ENCODE data around the gene DHFR2. TPM values are rescaled to one million over a fixed set of nuclear protein-coding genes. Genes with fewer than 3 reads are reported as not detected.

The DHFR2 gene
- total RNA-seq, 2 experiments from 2014 or later, result 0.74 to 0.75 TPM

DNA sequence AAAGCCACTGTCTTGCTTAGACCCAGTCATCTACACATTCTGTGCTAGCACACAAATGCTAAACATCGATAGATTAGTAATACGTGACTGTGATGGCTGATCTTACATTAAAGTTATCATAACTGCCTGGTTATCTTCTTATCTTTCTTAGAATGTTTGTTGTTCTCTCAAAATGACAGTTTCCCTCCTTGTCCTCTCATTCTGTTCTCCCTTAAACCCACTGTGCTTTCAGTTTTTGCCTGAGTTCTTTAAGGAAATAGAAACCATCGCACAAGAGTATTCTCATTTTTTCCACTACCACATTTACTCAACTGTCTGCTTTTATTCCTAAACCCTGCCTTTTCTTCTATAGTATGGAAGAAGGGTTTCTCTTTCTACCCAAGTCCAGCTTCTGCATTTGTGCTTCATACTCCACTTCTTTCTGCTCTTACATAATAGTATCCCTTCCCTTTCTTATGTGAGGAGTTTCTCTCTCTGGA, 51.4 kb downstream of the DHFR2 start:
- Histone ChIP-seq H3K9me3 (ENCODE audit: control insufficient read depth in 1 of 2, insufficient read depth in 1 of 2, low read length in 2 of 2) (no peaks in the 10 kb centered on the region), H3K27ac (ENCODE audit: low read depth in 1 of 2, low read length in 2 of 2) (no peak overlapping the region), H3K4me3 (ENCODE audit: low read length) (no peak overlapping the region), H3K36me3 (ENCODE audit: insufficient read depth, low read length) (no peaks in the 10 kb centered on the region), H3K4me1 (ENCODE audit: insufficient read depth, low read length) (no peaks in the 10 kb centered on the region), H3K27me3 (ENCODE audit: control insufficient read depth in 1 of 2, insufficient read depth in 2 of 2, low read length in 2 of 2) (no peaks in the 10 kb centered on the region)
- Mint-ChIP-seq H3K27me3 (no peaks in the 10 kb centered on the region), H3K4me3 (no peak overlapping the region), H3K36me3 (ENCODE audit: low read depth) (no peaks in the 10 kb centered on the region), H3K27ac (no peak overlapping the region), H3K4me1 (ENCODE audit: low read depth) (peaks cover 30% of the 10 kb centered on the region), H3K9me3 (no peaks in the 10 kb centered on the region)
- no peak for TF ChIP-seq CTCF (IDR thresholded peaks at IDR 0.05)
- DNase-seq, result no peak
- ATAC-seq (ENCODE audit: poor library complexity), result no peak
- ChIA-PET CTCF (no interaction called here), POLR2A (interaction anchor here (1.0 kb wide), 1 partner anchor 53 kb away, joined by 4 read pairs; no protein-coding TSS in a partner anchor)
- intact Hi-C loops (cut with DNase I, micrococcal nuclease), result no loop called here

DNA sequence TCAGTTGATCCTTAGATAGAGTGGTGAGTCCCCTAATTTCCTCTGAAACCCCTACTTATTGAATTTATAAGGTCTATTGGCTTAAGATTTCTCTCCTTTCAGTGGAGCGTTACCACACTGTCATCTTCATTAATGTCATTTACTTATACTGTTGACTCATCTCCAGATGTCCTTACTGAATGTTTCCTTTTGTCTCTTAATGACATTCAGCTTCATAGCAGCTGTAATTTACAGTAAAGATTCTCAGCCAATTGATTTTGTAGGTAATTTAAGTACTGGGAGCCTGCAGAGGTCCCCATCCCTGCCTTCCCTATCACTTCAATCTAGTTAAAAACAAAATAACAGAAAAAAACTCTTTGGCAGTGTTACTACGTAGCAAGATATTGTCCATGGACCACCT, 53.1 kb downstream of the DHFR2 start:
- no peaks in the 10 kb centered on the region for H3K9me3 Mint-ChIP-seq
- no peak overlapping the region for H3K27ac ChIP-seq (ENCODE audit: low read depth in 1 of 2, low read length in 2 of 2)
- no peak for TF ChIP-seq CTCF (IDR thresholded peaks at IDR 0.05)
- CTCF ChIA-PET, result interaction anchor here (1.0 kb wide), 1 partner anchor 14 kb away, joined by 3 read pairs; no protein-coding TSS in a partner anchor
- no peak overlapping the region for H3K4me3 ChIP-seq (ENCODE audit: low read length)
- H3K4me1 ChIP-seq (ENCODE audit: insufficient read depth, low read length), result no peaks in the 10 kb centered on the region
- H3K9me3 ChIP-seq (ENCODE audit: control insufficient read depth in 1 of 2, insufficient read depth in 1 of 2, low read length in 2 of 2), result no peaks in the 10 kb centered on the region
- H3K27me3 Mint-ChIP-seq, result no peaks in the 10 kb centered on the region
- intact Hi-C loops (cut with DNase I, micrococcal nuclease), result loop anchor here in 1 of 2 experiments (10.0 kb wide), 1 partner anchor 235 kb away; no protein-coding TSS in a partner anchor
- H3K27me3 ChIP-seq (ENCODE audit: control insufficient read depth in 1 of 2, insufficient read depth in 2 of 2, low read length in 2 of 2), result no peaks in the 10 kb centered on the region
- no peaks in the 10 kb centered on the region for H3K36me3 Mint-ChIP-seq (ENCODE audit: low read depth)
- DNase-seq (no peak), ATAC-seq (ENCODE audit: poor library complexity) (no peak)
- no peak overlapping the region for H3K27ac Mint-ChIP-seq
- POLR2A ChIA-PET, result no interaction called here
- no peak overlapping the region for H3K4me3 Mint-ChIP-seq
- peaks cover 23% of the 10 kb centered on the region for H3K4me1 Mint-ChIP-seq (ENCODE audit: low read depth)
- H3K36me3 ChIP-seq (ENCODE audit: insufficient read depth, low read length), result no peaks in the 10 kb centered on the region

- H3K9me3 ChIP-seq (ENCODE audit: control insufficient read depth in 1 of 2, insufficient read depth in 1 of 2, low read length in 2 of 2), result no peaks in the 10 kb centered on the region
- no peaks in the 10 kb centered on the region for H3K27me3 Mint-ChIP-seq
- no peaks in the 10 kb centered on the region for H3K36me3 Mint-ChIP-seq (ENCODE audit: low read depth)
- TF ChIP-seq CTCF (IDR thresholded peaks at IDR 0.05), result no peak
- H3K36me3 ChIP-seq (ENCODE audit: insufficient read depth, low read length), result no peaks in the 10 kb centered on the region
- no peak overlapping the region for H3K27ac ChIP-seq (ENCODE audit: low read depth in 1 of 2, low read length in 2 of 2)
- H3K4me3 Mint-ChIP-seq, result no peak overlapping the region
- H3K4me3 ChIP-seq (ENCODE audit: low read length), result no peak overlapping the region
- no peak overlapping the region for H3K27ac Mint-ChIP-seq
- ATAC-seq (ENCODE audit: poor library complexity) (no peak), DNase-seq (no peak)
- no peaks in the 10 kb centered on the region for H3K27me3 ChIP-seq (ENCODE audit: control insufficient read depth in 1 of 2, insufficient read depth in 2 of 2, low read length in 2 of 2)
- no peaks in the 10 kb centered on the region for H3K9me3 Mint-ChIP-seq
- intact Hi-C loops (cut with DNase I, micrococcal nuclease), result loop anchor here in 1 of 2 experiments (10.0 kb wide), 1 partner anchor 237 kb away; no protein-coding TSS in a partner anchor
- no peaks in the 10 kb centered on the region for H3K4me1 ChIP-seq (ENCODE audit: insufficient read depth, low read length)
- ChIA-PET CTCF (no interaction called here), POLR2A (no interaction called here)
- peaks cover 20% of the 10 kb centered on the region for H3K4me1 Mint-ChIP-seq (ENCODE audit: low read depth)
These were observed 54.5 kb downstream of the DHFR2 start for GRCh38 chr3:94008253-94008652.

Other genes with a start within 250 kb of the DHFR2 start
- gene PROS1, start 89.0 kb downstream of the DHFR2 start, total RNA-seq, result not detected
- gene ARL13B, start 82.8 kb downstream of the DHFR2 start, total RNA-seq, result 1 to 10 TPM; 3.4 to 4.4 TPM
- not detected for gene STX19, start 34.3 kb downstream of the DHFR2 start, total RNA-seq
- gene NSUN3, start 145 bp upstream of the DHFR2 start, total RNA-seq, result 10 to 100 TPM; 12.4 to 13.4 TPM